SK-N-SH (cell line): ENCODE measurements around the gene DRGX. TPM values are rescaled to one million over a fixed set of nuclear protein-coding genes. Genes with fewer than 3 reads are reported as not detected.

ENCODE experiments used
- CTCF ChIA-PET: fragments of 300-600, 350-600 bp; formaldehyde crosslinking; extraction: SDS; loops from one replicate; lab custom pipeline; 2021; lab: Yijun Ruan, JAX
- POLR2A ChIA-PET: fragments of 350-600 bp; sonication (Branson Sonifier 250); formaldehyde crosslinking; extraction: SDS; loops from one replicate; lab custom pipeline; 2020; ENCODE audit warnings: antibody characterized with exemption, inconsistent platforms; lab: Yijun Ruan, JAX
- DNase-seq: peaks from one replicate; pipeline ENCODE4 v3.0.0; 2012
- H2AFZ ChIP-seq: fragments of 200-600 bp; sonication (generic); 2 replicates; pipeline ENCODE4 v1.8.1; 2016; ENCODE audit warnings: antibody characterized with exemption, mild to moderate bottlenecking, low read depth
- H3F3A ChIP-seq: fragments of 200-600 bp; sonication (generic); replicated peaks from 2 replicates; pipeline ENCODE3; 2016; ENCODE audit warnings: antibody characterized with exemption, mild to moderate bottlenecking; ENCODE audit not compliant: insufficient read depth
- H3K27ac ChIP-seq, 2 experiments: fragments of 200-500 bp in 1 of 2; fragments of 200-600 bp in 1 of 2; sonication (Bioruptor generic) in 1 of 2; sonication (generic), shearing (Covaris generic) in 1 of 2; 2 replicates each; pipeline versions ENCODE4 v1.5.1 to v1.6.1; 2014 to 2016; ENCODE audit warnings: low read depth in 2 of 2, inconsistent platforms in 1 of 2, low read length in 1 of 2, mild to moderate bottlenecking in 1 of 2, mixed read lengths in 1 of 2
- H3K27me3 ChIP-seq: fragments of 200-600 bp; sonication (generic), shearing (Covaris generic); 2 replicates; pipeline ENCODE4 v1.6.1; 2016; ENCODE audit warnings: mixed run types; ENCODE audit not compliant: insufficient read depth
- H3K36me3 ChIP-seq, 2 experiments: fragments of 200-500 bp in 1 of 2; fragments of 200-600 bp in 1 of 2; sonication (Bioruptor generic) in 1 of 2; sonication (generic) in 1 of 2; replicated peaks in 1 of 2; 2 replicates each; pipeline versions ENCODE3 to v1.5.1; 2014 to 2016; ENCODE audit warnings: low read length in 1 of 2, mild to moderate bottlenecking in 1 of 2; ENCODE audit not compliant: insufficient read depth in 2 of 2, control insufficient read depth in 1 of 2
- H3K4me1 ChIP-seq, 2 experiments: fragments of 200-500 bp in 1 of 2; fragments of 200-600 bp in 1 of 2; sonication (Bioruptor generic) in 1 of 2; sonication (generic), shearing (Covaris generic) in 1 of 2; 2 replicates each; pipeline versions ENCODE4 v1.5.1 to v1.6.1; 2014 to 2016; ENCODE audit warnings: low read depth in 1 of 2, low read length in 1 of 2, mixed run types in 1 of 2; ENCODE audit not compliant: insufficient read depth in 2 of 2, control insufficient read depth in 1 of 2
- H3K4me2 ChIP-seq: fragments of 200-600 bp; sonication (generic), shearing (Covaris generic); 2 replicates; pipeline ENCODE4 v1.6.1; 2017; ENCODE audit warnings: mixed run types
- H3K4me3 ChIP-seq, 2 experiments: fragments of 200-500 bp in 1 of 2; fragments of 200-600 bp in 1 of 2; sonication (Bioruptor generic) in 1 of 2; sonication (generic), shearing (Covaris generic) in 1 of 2; 2 replicates each; pipeline versions ENCODE4 v1.5.1 to v1.8.1; 2014 to 2016; ENCODE audit warnings: low read depth in 2 of 2, inconsistent platforms in 1 of 2, low read length in 1 of 2, mild to moderate bottlenecking in 1 of 2, mixed read lengths in 1 of 2, moderate library complexity in 1 of 2
- H3K79me2 ChIP-seq: fragments of 200-600 bp; sonication (generic); 2 replicates; pipeline ENCODE4 v1.8.1; 2017; ENCODE audit warnings: mild to moderate bottlenecking; ENCODE audit not compliant: insufficient read depth
- H3K9ac ChIP-seq: fragments of 200-600 bp; sonication (generic); 2 replicates; pipeline ENCODE4 v1.6.1; 2017; ENCODE audit warnings: mixed run types
- H3K9me2 ChIP-seq: fragments of 200-600 bp; sonication (generic); 2 replicates; pipeline ENCODE4 v1.6.1; 2017; ENCODE audit warnings: mixed run types
- H3K9me3 ChIP-seq: fragments of 200-600 bp; sonication (generic); 2 replicates; pipeline ENCODE4 v1.6.1; 2017; ENCODE audit warnings: mixed run types, mild to moderate bottlenecking, moderate library complexity
- H4K20me1 ChIP-seq: fragments of 200-600 bp; sonication (generic); 2 replicates; pipeline ENCODE4 v1.6.1; 2017; ENCODE audit warnings: mild to moderate bottlenecking, mixed run types; ENCODE audit not compliant: insufficient read depth
- CHD2 ChIP-seq: fragments of 150-350 bp; IDR thresholded peaks from 2 replicates; pipeline ENCODE4 v1.6.1; 2018; ENCODE audit warnings: low read length; ENCODE audit not compliant: partially characterized antibody
- CTCF ChIP-seq: fragments of 200-600 bp; sonication (generic); IDR thresholded peaks from 2 replicates; pipeline ENCODE4 v1.6.1; 2017; ENCODE audit warnings: antibody characterized with exemption, mild to moderate bottlenecking, moderate library complexity
- ELF1 ChIP-seq: IDR thresholded peaks from 2 replicates; pipeline ENCODE4 v1.4.0; 2012
- EZH2phosphoT487 ChIP-seq: fragments of 200-600 bp; sonication (generic); IDR thresholded peaks from 2 replicates; pipeline ENCODE4 v1.6.1; 2017; ENCODE audit warnings: low read depth, mixed run types, mild to moderate bottlenecking, antibody characterized with exemption, moderate library complexity, borderline replicate concordance
- FOXJ3 ChIP-seq: sonication (generic); formaldehyde crosslinking; IDR thresholded peaks from 2 replicates; pipeline ENCODE4 v1.5.1; 2020; ENCODE audit warnings: mild to moderate bottlenecking, missing genetic modification reagents
- GABPA ChIP-seq: IDR thresholded peaks from 2 replicates; pipeline ENCODE4 v1.4.0; 2012; ENCODE audit warnings: low read depth, mild to moderate bottlenecking
- GATA2 ChIP-seq: sonication (generic); formaldehyde crosslinking; IDR thresholded peaks from 2 replicates; pipeline ENCODE4 v1.5.0; 2020; ENCODE audit warnings: mild to moderate bottlenecking, missing genetic modification reagents
- IRF3 ChIP-seq: fragments of 150-350 bp; IDR thresholded peaks from 2 replicates; pipeline ENCODE4 v1.6.1; 2016; ENCODE audit warnings: mild to moderate bottlenecking, low read depth, low read length
- JUND ChIP-seq: IDR thresholded peaks from 2 replicates; pipeline ENCODE4 v1.4.0; 2012
- MAX ChIP-seq: IDR thresholded peaks from 2 replicates; pipeline ENCODE4 v1.4.0; 2012; ENCODE audit warnings: low read depth
- MXI1 ChIP-seq: IDR thresholded peaks from 2 replicates; pipeline ENCODE4 v1.6.1; 2012; ENCODE audit warnings: mild to moderate bottlenecking, low read depth, low read length, improper control_type of control experiment
- NRF1 ChIP-seq: IDR thresholded peaks from 2 replicates; pipeline ENCODE4 v1.6.1; 2012; ENCODE audit warnings: low read depth, mild to moderate bottlenecking, low read length
- POLR2AphosphoS5 ChIP-seq: IDR thresholded peaks from 2 replicates; pipeline ENCODE4 v1.6.1; 2012; ENCODE audit warnings: low read depth, low read length
- RFX5 ChIP-seq: IDR thresholded peaks from 2 replicates; pipeline ENCODE4 v1.6.1; 2012; ENCODE audit warnings: mild to moderate bottlenecking, improper control_type of control experiment, low read length
- SIN3A ChIP-seq: IDR thresholded peaks from 2 replicates; pipeline ENCODE4 v1.6.1; 2012; ENCODE audit warnings: low read depth, mild to moderate bottlenecking, low read length, moderate library complexity, borderline replicate concordance
- SMC3 ChIP-seq: IDR thresholded peaks from 2 replicates; pipeline ENCODE4 v1.6.1; 2012; ENCODE audit warnings: low read depth, low read length, improper control_type of control experiment
- TAF1 ChIP-seq: IDR thresholded peaks from 2 replicates; pipeline ENCODE4 v1.6.1; 2012; ENCODE audit warnings: low read depth, mild to moderate bottlenecking, low read length, moderate library complexity, borderline replicate concordance
- TCF12 ChIP-seq: IDR thresholded peaks from 2 replicates; pipeline ENCODE4 v1.4.0; 2012
- USF1 ChIP-seq: IDR thresholded peaks from 2 replicates; pipeline ENCODE4 v1.4.0; 2012; ENCODE audit warnings: low read depth, borderline replicate concordance
- YY1 ChIP-seq: IDR thresholded peaks from 2 replicates; pipeline ENCODE4 v1.4.0; 2012; ENCODE audit warnings: low read depth, mild to moderate bottlenecking
- WGBS: methylation state at CpG from one replicate; pipeline ENCODE4 v1.1.6; 2017; ENCODE audit warnings: low lambda C conversion rate; 5-methylcytosine and 5-hydroxymethylcytosine counted together
- polyA plus RNA-seq, 3 experiments: library from polyadenylated mRNA; depleted of rRNA; stranded (reverse); fragments of >200 nt; gene quantifications; 2 replicates each; pipeline ENCODE4 v1.2.3, GENCODE V29; 2012

The DRGX gene
- polyA plus RNA-seq, 1 of the 3 experiments (the other 2 are of a cell fraction): not detected

- POLR2A ChIA-PET: no interaction called here
- Histone ChIP-seq H3K4me1 (peaks cover 0 to 28% of the 10 kb centered on the region in 2 experiments; a peak in 1 of 4 replicates), H4K20me1 (no peaks in the 10 kb centered on the region), H3K27me3 (peaks cover 72% of the 10 kb centered on the region), H3K9me2 (no peaks in the 10 kb centered on the region), H3K79me2 (no peaks in the 10 kb centered on the region), H3K4me2 (peak overlapping the region; percentile 75), H3F3A (no peaks in the 10 kb centered on the region), H3K27ac (peak overlapping the region in 1 of 2 experiments; percentile 84; a peak in 2 of 4 replicates), H3K4me3 (peak overlapping the region; percentile 37 to 41; a peak in 3 of 4 replicates), H3K9me3 (no peaks in the 10 kb centered on the region), H2AFZ (no peak overlapping the region), H3K36me3 (no peaks in the 10 kb centered on the region), H3K9ac (no peak overlapping the region)
- peak; percentile 82 for DNase-seq
- WGBS: 7% methylated on average over 21 of the region's 61 CpGs
- no peak for TF ChIP-seq GABPA
- no peak for TF ChIP-seq EZH2phosphoT487
- no peak for TF ChIP-seq RFX5
- no peak for TF ChIP-seq CHD2
- TF ChIP-seq SIN3A: no peak
- TF ChIP-seq NRF1: no peak
- no peak for TF ChIP-seq YY1
- no peak for TF ChIP-seq POLR2AphosphoS5
- no peak for TF ChIP-seq TCF12
- no peak for TF ChIP-seq MAX
- TF ChIP-seq USF1: no peak
- no peak for TF ChIP-seq FOXJ3 (CRISPR knock-in tag)
- TF ChIP-seq CTCF: no peak
- no peak for TF ChIP-seq GATA2 (CRISPR knock-in tag)
- no peak for TF ChIP-seq TAF1
- TF ChIP-seq SMC3: no peak
- TF ChIP-seq MXI1: no peak
- no peak for TF ChIP-seq JUND
- TF ChIP-seq IRF3: no peak
- TF ChIP-seq ELF1: no peak
- CTCF ChIA-PET: interaction anchor here (0.9 to 5.4 kb wide), 7 partner anchors 11 to 741 kb away, joined by 3 to 51 read pairs (median 4); no protein-coding TSS in a partner anchor
Observed at GRCh38 chr10:49397036-49397999, 1.4 kb upstream of the DRGX start.
